Left renal cortex interstitium (tissue), 4 donors: Measurements from ENCODE around the gene SQOR. TPM values are rescaled to one million over a fixed set of nuclear protein-coding genes. Genes with fewer than 3 reads are reported as not detected.
A peak's percentile ranks its signal among the peaks of the same experiment; 100 is the strongest.
"Not testable (repeated sequence)": the region's sequence is repeated elsewhere in the genome, so short reads cannot be mapped to it uniquely, and the experiment has no call there.

Experiments
- DNase-seq, 4 donors: peaks; one replicate each; pipeline ENCODE4 v3.0.0-alpha.2; 2013; ENCODE audit warnings: low read depth in 4 of 4, low spot score in 2 of 4, missing footprints in 1 of 4
- polyA plus RNA-seq, 4 donors: library from polyadenylated mRNA; unstranded; fragments of 120-200 nt; gene quantifications; one replicate each; pipeline ENCODE4 v1.2.1, GENCODE V29; 2013; ENCODE audit not compliant: insufficient read length in 4 of 4

SQOR gene
- polyA plus RNA-seq, 4 donors: 21.4 to 25.6 (median 23.9) TPM

DNA sequence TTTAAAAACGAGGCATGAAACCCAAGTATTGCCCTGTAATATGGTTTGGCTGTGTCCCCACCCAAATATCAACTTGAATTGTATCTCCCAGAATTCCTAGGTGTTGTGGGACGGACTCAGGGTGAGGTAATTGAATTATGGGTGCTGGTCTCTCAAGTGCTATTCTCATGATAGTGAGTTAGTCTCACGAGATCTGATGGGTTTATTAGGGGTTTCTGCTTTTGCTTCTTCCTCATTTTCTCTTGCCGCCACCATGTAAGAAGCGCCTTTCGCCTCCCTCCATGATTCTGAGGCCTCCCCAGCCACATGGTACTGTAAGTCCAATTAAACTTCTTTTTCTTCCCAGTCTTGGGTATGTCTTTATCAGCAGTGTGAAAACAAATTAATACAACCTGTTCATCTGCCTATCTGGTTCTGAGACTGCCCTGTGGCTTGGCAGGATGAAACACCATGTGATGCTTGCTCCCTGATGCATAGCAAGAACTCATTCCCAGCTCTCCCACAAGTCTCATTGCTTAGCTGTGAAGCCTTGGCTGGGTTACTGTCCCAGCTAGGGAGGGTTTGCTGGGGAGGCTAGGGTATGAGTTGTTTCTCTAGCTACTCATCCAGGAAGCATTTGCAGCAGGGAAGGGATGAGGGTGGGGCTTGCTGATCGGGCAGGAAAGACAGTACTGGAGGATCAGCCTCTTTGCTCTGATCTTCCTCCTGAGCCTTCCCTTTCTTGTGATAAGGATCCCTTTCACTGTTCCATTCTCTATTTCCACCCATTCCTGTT, 3.7 kb upstream of the SQOR start:
- no peak for DNase-seq

GRCh38 chr15:45631776-45632175, 3.1 kb upstream of the SQOR start:
- no peak for DNase-seq

GRCh38 chr15:45635191-45635638, 386 bp downstream of the SQOR start:
- peak in 1 of 4 donors; percentile 45 for DNase-seq

GRCh38 chr15:45635763-45636292, 999 bp downstream of the SQOR start:
- DNase-seq: no peak

- no peak for DNase-seq
Measured at GRCh38 chr15:45637141-45637540, 2.3 kb downstream of the SQOR start.

DNA sequence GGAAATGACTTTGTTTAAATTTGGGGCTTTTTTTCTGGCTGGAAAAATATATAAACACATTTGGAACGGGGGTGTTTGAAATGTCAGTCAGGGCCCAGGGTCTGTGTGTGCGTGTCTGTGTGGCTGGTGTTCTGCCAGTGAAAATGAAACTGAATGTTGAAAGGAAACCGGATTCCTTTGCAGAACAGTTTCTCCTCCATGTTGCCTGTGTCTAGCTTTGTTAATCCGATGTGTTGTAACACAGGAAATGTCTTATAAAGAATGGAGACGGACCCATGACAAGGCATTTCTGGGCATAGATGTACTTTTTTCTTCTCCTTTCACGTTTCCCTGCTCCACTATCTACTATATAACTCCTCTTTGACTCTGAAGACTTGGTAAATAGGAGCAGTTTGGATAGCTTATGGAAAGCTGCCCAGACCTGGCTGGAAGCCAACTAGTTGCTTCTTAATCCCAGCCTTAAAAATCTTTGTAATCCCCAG, 2.8 kb downstream of the SQOR start:
- DNase-seq: peak in 1 of 4 donors; percentile 28

DNA sequence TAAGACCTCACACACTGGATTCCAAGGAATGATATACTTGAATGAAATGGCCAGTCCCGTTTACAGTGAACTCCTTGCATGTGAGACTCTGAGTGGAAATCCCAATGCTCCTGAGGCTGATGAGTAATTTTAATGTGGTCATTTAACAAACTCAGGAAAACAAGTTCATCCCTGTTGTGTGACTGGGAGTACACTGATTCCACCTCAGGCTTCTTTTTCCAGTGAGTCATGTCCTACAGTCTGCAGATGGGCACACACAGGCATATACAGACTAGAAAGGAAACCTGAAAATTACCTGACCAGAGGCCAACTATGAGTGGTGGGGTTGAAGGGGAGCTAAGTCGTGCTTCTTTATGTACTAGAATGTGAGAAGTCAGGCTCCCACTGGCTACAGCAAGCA, 5.8 kb downstream of the SQOR start:
- DNase-seq: no peak

GRCh38 chr15:45641374-45641781, 6.5 kb downstream of the SQOR start:
- DNase-seq: no peak

GRCh38 chr15:45641999-45642932, 7.4 kb downstream of the SQOR start:
- DNase-seq: no peak

DNA sequence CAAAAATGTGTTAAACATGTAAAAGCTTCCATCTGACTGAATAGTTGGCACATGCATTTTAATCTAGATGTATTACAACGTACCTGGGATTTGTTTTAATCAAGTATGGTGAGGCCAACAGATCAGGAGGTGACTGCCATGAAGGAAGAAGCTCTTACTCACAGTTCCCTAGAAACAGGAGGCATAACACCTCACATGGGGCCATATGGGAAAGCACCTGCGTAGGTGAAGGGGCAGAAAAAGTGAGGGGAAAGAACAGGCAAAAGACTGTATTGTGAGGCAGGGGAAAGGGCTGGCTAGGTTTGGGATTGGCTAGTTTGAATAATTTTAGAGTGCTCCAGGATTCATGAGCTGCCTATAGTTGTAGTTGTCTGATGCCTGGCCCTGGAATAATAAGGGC, 9.6 kb downstream of the SQOR start:
- no peak for DNase-seq

- no peak for DNase-seq
Measured at GRCh38 chr15:45645026-45645980, 10.5 kb downstream of the SQOR start.

DNA sequence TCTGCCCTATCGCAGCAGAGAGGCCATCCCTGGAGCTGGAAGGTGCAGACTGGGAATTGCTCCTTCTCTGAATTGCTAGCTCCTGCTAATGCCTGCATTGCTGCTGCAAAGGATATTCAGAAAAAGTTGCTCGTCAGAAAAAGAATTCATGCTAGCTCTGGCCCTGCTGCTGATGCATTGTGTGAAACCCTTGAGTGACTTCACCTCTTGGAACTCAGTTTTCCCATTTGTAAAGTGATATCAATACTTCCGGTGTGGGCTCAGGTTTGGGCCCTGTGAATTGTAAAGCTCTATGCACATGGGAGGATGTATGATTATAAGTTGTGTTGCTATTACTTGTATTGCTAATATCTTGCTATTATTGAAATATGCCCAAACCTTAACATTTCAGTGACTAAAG, 11.4 kb downstream of the SQOR start:
- DNase-seq: no peak

GRCh38 chr15:45647828-45648227, 13.0 kb downstream of the SQOR start:
- no peak for DNase-seq

GRCh38 chr15:45648521-45649200, 13.8 kb downstream of the SQOR start:
- no peak for DNase-seq

DNA sequence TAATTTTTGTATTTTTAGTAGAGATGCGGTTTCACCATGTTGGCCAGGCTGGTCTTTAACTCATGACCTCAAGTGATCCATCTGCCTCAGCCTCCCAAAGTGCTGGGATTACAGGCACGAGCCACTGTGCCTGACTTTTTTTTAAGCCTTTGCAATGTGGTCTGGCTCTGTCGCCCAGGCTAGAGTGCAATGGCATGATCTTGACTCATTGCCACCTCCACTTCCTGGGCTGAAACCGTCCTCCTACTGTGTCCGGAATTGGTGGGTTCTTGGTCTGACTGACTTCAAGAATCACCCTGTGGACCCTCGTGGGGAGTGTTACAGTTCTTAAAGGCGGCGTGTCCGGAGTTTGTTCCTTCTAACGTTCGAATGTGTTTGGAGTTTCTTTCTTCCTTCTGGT, 15.2 kb downstream of the SQOR start:
- not testable (repeated sequence) for DNase-seq

- no peak for DNase-seq
Measured at GRCh38 chr15:45650889-45651525, 16.2 kb downstream of the SQOR start.

- DNase-seq: no peak
Measured at GRCh38 chr15:45653702-45654424, 19.0 kb downstream of the SQOR start.

DNA sequence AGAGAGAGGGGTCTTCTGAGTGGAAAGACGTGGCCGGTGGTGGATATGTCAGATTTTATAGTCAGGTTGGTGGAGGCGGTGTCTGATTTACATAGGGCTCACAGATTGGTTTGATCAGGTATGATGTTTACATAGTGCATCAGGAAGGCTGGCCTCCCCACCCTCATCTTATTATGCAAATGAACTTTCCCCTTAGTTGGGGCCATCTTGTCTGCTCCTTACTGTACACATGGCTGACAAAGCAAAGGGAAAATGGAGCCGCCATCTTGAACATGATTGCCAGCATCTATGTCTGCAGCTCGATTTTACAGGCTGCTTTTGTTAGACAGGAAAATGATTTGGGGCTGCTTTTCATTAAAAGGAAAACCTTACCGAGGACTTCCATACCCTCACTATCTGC, 19.9 kb downstream of the SQOR start:
- DNase-seq: no peak
